Measurements from ENCODE around the gene NMNAT3. TPM values are rescaled to one million over a fixed set of nuclear protein-coding genes. Genes with fewer than 3 reads are reported as not detected.

NMNAT3 gene
- total RNA-seq, 1 donor from 2014 or later = 0.95 TPM

DNA sequence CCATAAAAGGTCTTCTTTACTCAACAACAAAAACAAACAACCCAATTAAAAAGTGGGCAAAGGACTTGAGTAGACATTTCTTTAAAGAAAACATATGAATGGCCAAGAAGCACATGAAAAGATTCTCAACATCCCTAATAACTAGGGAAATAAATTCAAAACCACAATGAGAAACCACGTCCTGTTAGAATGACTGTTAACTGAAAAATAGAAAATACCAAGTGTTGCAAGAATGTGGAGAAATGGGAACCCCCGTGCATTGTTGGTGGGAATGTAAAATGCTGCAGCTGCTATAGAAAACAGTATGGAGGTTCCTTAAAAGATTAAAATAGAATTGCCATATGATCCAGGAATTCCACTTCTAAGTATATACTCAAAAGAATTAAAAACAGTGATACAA, 34.8 kb downstream of the NMNAT3 start:
- Histone ChIP-seq H3F3A (ENCODE audit: low read depth) (no peaks in the 10 kb centered on the region), H3K4me1 (no peaks in the 10 kb centered on the region), H3K27me3 (no peaks in the 10 kb centered on the region), H3K4me2 (no peak overlapping the region), H4K20me1 (ENCODE audit: low read depth) (no peaks in the 10 kb centered on the region), H3K79me2 (ENCODE audit: low read depth) (no peaks in the 10 kb centered on the region), H3K9ac (no peak overlapping the region), H3K4me3 (no peak overlapping the region), H3K36me3 (no peaks in the 10 kb centered on the region), H3K9me3 (ENCODE audit: low read depth) (no peaks in the 10 kb centered on the region), H2AFZ (replicated peaks) (no peak overlapping the region), H3K27ac (no peak overlapping the region)
- Mint-ChIP-seq H3K9me3 (no peaks in the 10 kb centered on the region), H3K27me3 (ENCODE audit: insufficient read depth, low read depth) (peaks cover 3% of the 10 kb centered on the region), H3K27ac (no peak overlapping the region), H3K4me1 (peaks cover 3% of the 10 kb centered on the region), H3K4me3 (no peak overlapping the region), H3K36me3 (no peaks in the 10 kb centered on the region)
- DNase-seq (ENCODE audit: low spot score) = no peak
- TF ChIP-seq EZH2phosphoT487 (IDR thresholded peaks at IDR 0.05) = no peak
- no peak for TF ChIP-seq EZH2 (IDR thresholded peaks at IDR 0.05)
- no peak for TF ChIP-seq CTCF (IDR thresholded peaks at IDR 0.05)

DNA sequence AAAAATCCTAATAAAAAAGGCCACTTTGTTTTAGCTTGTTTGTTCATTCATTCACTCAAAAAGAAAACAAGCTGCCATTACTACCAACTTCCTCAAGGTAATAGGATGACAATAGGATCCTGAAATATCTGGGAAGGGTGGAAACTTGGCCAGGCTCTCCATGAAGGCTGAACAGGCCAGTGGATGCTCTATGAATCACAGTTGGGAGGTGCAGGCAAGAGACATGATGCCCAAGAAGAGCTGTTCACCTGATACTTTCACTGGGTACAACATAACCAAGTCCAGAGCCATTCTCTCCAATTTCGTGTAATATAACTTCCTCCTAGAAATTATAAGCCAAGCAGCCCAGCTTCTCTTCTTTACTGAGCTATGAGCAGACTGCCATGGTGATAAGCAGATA, 37.3 kb downstream of the NMNAT3 start:
- no peaks in the 10 kb centered on the region for H3K36me3 ChIP-seq
- Mint-ChIP-seq H3K4me3 (no peak overlapping the region), H3K4me1 (peaks cover 3% of the 10 kb centered on the region), H3K36me3 (no peaks in the 10 kb centered on the region), H3K9me3 (no peaks in the 10 kb centered on the region), H3K27me3 (ENCODE audit: insufficient read depth, low read depth) (peaks cover 3% of the 10 kb centered on the region), H3K27ac (no peak overlapping the region)
- no peak overlapping the region for H3K4me2 ChIP-seq
- H3F3A ChIP-seq (ENCODE audit: low read depth) = no peaks in the 10 kb centered on the region
- H3K27ac ChIP-seq = no peak overlapping the region
- TF ChIP-seq CTCF (IDR thresholded peaks at IDR 0.05) (no peak), EZH2phosphoT487 (IDR thresholded peaks at IDR 0.05) (no peak), EZH2 (IDR thresholded peaks at IDR 0.05) (no peak)
- H3K4me1 ChIP-seq = no peaks in the 10 kb centered on the region
- no peak overlapping the region for H3K4me3 ChIP-seq
- no peaks in the 10 kb centered on the region for H3K79me2 ChIP-seq (ENCODE audit: low read depth)
- H3K9ac ChIP-seq = no peak overlapping the region
- no peak overlapping the region for H2AFZ ChIP-seq (replicated peaks)
- H3K9me3 ChIP-seq (ENCODE audit: low read depth) = no peaks in the 10 kb centered on the region
- DNase-seq (ENCODE audit: low spot score) = no peak
- no peaks in the 10 kb centered on the region for H3K27me3 ChIP-seq
- no peaks in the 10 kb centered on the region for H4K20me1 ChIP-seq (ENCODE audit: low read depth)

DNA sequence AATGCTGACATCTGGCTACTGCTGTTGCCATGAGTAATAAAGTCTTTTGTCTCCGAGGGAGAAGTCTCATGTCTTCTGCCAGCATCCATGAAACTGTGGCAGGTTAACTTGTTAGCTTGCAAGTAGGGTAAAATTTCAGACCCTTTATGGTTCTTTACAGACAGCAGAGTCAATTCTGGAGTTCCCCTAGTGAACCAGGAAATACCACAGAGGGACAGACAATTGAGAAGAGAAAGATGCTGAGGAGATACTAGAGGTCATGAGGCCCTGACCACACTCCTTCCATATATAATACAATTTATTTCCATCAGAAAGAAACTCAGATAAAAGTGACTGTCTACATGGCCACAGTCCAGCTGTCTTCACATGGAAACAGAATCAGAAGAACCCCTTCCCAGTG, 38.1 kb downstream of the NMNAT3 start:
- Mint-ChIP-seq H3K4me1 (peaks cover 3% of the 10 kb centered on the region), H3K9me3 (no peaks in the 10 kb centered on the region), H3K4me3 (no peak overlapping the region), H3K36me3 (no peaks in the 10 kb centered on the region), H3K27ac (no peak overlapping the region), H3K27me3 (ENCODE audit: insufficient read depth, low read depth) (peaks cover 3% of the 10 kb centered on the region)
- no peak for TF ChIP-seq EZH2 (IDR thresholded peaks at IDR 0.05)
- TF ChIP-seq CTCF (IDR thresholded peaks at IDR 0.05) = no peak
- no peak for TF ChIP-seq EZH2phosphoT487 (IDR thresholded peaks at IDR 0.05)
- Histone ChIP-seq H3K27me3 (no peaks in the 10 kb centered on the region), H3K79me2 (ENCODE audit: low read depth) (no peaks in the 10 kb centered on the region), H3K4me1 (no peaks in the 10 kb centered on the region), H3K4me2 (no peak overlapping the region), H3F3A (ENCODE audit: low read depth) (no peaks in the 10 kb centered on the region), H3K9ac (no peak overlapping the region), H3K27ac (no peak overlapping the region), H2AFZ (replicated peaks) (no peak overlapping the region), H3K36me3 (no peaks in the 10 kb centered on the region), H3K9me3 (ENCODE audit: low read depth) (no peaks in the 10 kb centered on the region), H4K20me1 (ENCODE audit: low read depth) (no peaks in the 10 kb centered on the region), H3K4me3 (no peak overlapping the region)
- no peak for DNase-seq (ENCODE audit: low spot score)

Measured in neural progenitor cell (in vitro differentiated cells).